ENCODE results near the gene SLC31A1. TPM values are rescaled to one million over a fixed set of nuclear protein-coding genes. Genes with fewer than 3 reads are reported as not detected.

SLC31A1 gene
- total RNA-seq (2022; extraction: Qiagen RNA extraction), result 18.6 to 21.1 TPM (median 19.8 TPM) in 5 replicates

DNA sequence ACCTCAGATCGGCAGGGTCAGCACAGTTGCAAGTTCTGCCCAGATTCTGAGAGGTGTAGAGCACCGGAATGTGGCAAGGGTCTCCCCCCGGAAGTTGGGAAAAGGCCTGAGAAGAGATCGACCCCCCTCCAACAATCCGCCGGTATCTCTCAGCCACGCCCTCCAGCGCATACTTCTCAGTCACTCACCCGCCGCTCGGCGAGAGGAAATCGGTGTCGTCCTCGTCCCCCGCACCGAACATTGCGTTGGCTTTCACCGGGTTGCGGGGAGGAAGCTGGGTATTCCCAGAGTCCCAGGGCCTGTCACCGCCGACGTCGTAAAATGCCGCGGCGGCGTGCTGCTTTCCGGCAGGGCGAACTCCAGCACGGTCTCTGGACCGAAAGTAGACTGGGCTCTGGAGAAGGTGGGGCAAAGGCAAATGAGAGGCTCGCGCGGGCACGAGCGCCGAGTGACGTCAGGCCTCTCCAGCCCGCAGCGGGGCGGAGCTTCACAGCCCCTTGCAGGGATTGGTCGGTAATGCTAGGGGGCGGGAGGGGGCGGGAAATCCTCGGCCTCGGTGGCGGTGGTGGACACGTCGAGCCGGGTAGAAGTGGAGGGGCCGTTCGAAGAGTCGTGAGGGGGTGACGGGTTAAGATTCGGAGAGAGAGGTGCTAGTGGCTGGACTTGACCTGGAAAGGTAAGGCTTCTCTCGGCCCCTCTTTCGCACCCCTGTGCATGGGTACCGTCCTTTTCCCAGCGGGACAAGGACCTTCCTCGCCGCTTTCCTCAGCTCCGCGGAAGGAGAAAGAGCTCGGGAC lies at the start of gene SLC31A1, which contains the start of gene FKBP15:
TSS of gene SLC31A1 (plus strand) at position 542 of the 797 bp plus-strand sequence. CDS start 34,605 bp downstream, outside the sequence.
TSS of gene FKBP15 (minus strand) at position 275 of the 797 bp plus-strand sequence. CDS start at position 241, 34 bp downstream.

DNA sequence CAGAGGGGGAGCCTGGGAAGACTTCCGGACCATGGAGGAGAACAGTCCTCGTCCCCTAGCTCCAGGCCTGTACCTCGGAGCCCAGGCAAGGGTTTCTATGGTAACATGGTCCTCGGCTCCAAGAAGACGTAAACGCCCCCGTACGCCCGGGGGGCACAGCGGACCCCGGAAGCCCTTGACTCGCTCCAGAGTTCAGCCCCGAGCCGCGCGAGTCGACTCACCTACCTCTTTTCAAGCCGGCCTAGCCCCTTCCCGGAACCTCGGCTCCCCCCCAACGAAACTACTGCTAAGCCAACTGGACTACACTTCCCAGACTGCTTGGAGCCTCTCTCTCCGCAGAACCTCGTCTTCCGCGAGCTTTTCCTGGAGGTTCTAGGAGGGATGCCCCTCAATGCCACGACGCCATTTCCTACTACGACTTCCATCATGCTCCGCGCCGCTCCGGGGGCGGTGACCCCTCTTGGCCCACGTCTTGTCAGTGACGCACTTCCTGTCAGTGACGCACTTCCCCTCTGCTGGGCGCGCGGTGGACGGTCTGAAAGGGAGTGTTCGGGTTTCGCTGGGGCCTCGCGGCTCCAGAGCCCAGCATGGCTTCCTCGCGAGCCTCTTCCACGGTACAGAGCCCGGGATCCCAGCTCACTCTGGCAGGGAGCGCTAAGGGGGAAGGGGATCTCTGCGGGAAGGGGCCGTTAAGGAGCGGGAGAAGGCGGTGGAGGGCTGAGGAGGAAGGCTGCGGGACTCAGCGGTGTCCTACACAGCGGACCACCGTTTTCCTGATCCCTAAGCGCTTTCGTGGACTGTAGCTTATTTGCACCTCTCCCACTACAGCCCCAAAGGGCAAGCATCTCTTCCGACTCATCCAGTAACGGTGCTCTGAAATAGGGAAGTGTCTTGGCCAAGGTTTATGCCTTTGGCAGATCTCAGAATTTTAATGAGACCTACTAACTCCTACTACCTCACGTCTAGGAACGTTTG lies 54.1 kb downstream of the SLC31A1 start, which contains the start of the genes CDC26 and PRPF4:
TSS of gene CDC26 (minus strand) at position 416 of the 975 bp plus-strand sequence. CDS start 3,065 bp downstream, outside the sequence.
TSS of gene PRPF4 (plus strand) at position 502 of the 975 bp plus-strand sequence. CDS start at position 588, 86 bp downstream.

GRCh38 chr9:113302792-113303418 lies 81.6 kb downstream of the SLC31A1 start, which contains the start of gene RNF183:
Gene RNF183, minus strand, starts transcription at chr9:113303376. Its CDS starts 5,192 bp downstream, at chr9:113298184.

Other genes with a start within 250 kb of the SLC31A1 start
- 0.78 to 0.99 TPM (median 0.84 TPM) in 5 replicates for gene ZNF883, start 209.4 kb upstream of the SLC31A1 start, total RNA-seq (2022; extraction: Qiagen RNA extraction)
- 1.4 to 2.3 TPM (median 1.5 TPM) in 5 replicates for gene ZFP37, start 164.8 kb upstream of the SLC31A1 start, total RNA-seq (2022; extraction: Qiagen RNA extraction)
- gene SLC31A2, start 70.5 kb upstream of the SLC31A1 start, total RNA-seq (2022; extraction: Qiagen RNA extraction), result 7.0 to 8.9 TPM (median 8.1 TPM) in 5 replicates
- 15.6 to 17.7 TPM (median 16.4 TPM) in 5 replicates for gene FKBP15, start 267 bp upstream of the SLC31A1 start, total RNA-seq (2022; extraction: Qiagen RNA extraction)
- 41.8 to 59.3 TPM (median 45.5 TPM) in 5 replicates for gene CDC26, start 54.0 kb downstream of the SLC31A1 start, total RNA-seq (2022; extraction: Qiagen RNA extraction)
- gene PRPF4, start 54.1 kb downstream of the SLC31A1 start, total RNA-seq (2022; extraction: Qiagen RNA extraction), result 52.7 to 56.0 TPM (median 54.4 TPM) in 5 replicates
- 0.08 TPM in 1 of 5 replicates, not detected in the others for gene RNF183, start 81.8 kb downstream of the SLC31A1 start, total RNA-seq (2022; extraction: Qiagen RNA extraction)
- 1.0 to 1.4 TPM (median 1.1 TPM) in 5 replicates for gene WDR31, start 118.7 kb downstream of the SLC31A1 start, total RNA-seq (2022; extraction: Qiagen RNA extraction)
- gene BSPRY, start 128.0 kb downstream of the SLC31A1 start, total RNA-seq (2022; extraction: Qiagen RNA extraction), result 0.15 TPM in 1 of 5 replicates, not detected in the others
- gene HDHD3, start 155.4 kb downstream of the SLC31A1 start, total RNA-seq (2022; extraction: Qiagen RNA extraction), result 18.5 to 26.2 TPM (median 22.2 TPM) in 5 replicates
- 13.2 to 16.3 TPM (median 15.3 TPM) in 5 replicates for gene ALAD, start 179.7 kb downstream of the SLC31A1 start, total RNA-seq (2022; extraction: Qiagen RNA extraction)
- 99.2 to 118 TPM (median 108 TPM) in 5 replicates for gene POLE3, start 189.1 kb downstream of the SLC31A1 start, total RNA-seq (2022; extraction: Qiagen RNA extraction)
- gene C9orf43, start 189.2 kb downstream of the SLC31A1 start, total RNA-seq (2022; extraction: Qiagen RNA extraction), result 0.45 to 0.73 TPM (median 0.57 TPM) in 5 replicates
- gene RGS3, start 242.2 kb downstream of the SLC31A1 start, total RNA-seq (2022; extraction: Qiagen RNA extraction), result 18.8 to 25.8 TPM (median 19.9 TPM) in 5 replicates

Data from A549 treated with Mapracorat at 1 μM for 4 hours (cell line).